Testis (tissue), 2 donors: ENCODE measurements around the gene C3orf22.

ENCODE experiments used
- CTCF ChIP-seq, 3 experiments: fragments of 450-650 bp in 2 of 3; fragments of 200-600 bp in 1 of 3; sonication (generic) in 1 of 3; IDR thresholded peaks; one replicate each; pipeline ENCODE4 v1.5.1; 2016 to 2019; ENCODE audit warnings: antibody characterized with exemption in 3 of 3, mild to moderate bottlenecking in 2 of 3, moderate library complexity in 1 of 3
- POLR2A ChIP-seq: fragments of 450-650 bp; IDR thresholded peaks from one replicate; pipeline ENCODE4 v1.6.1; 2017; ENCODE audit warnings: antibody characterized with exemption, mild to moderate bottlenecking, moderate library complexity

- no peak for TF ChIP-seq CTCF (IDR thresholded peaks at IDR 0.05)
- no peak for TF ChIP-seq POLR2A
These were observed 39.0 kb downstream of the C3orf22 start for GRCh38 chr3:126519506-126520455.
